Stimulated activated CD8-positive, alpha-beta memory T cell treated with anti-CD3 and anti-CD28 coated beads, Interleukin-7, amount 100 ng/mL, for 4 hours (primary cell): ENCODE measurements around the gene SEPTIN2.
"Not testable (repeated sequence)": the region's sequence is repeated elsewhere in the genome, so short reads cannot be mapped to it uniquely, and the experiment has no call there.

Experiments used
- DNase-seq, 2 donors: peaks; one replicate each; pipeline ENCODE4 v3.0.0-alpha.2; 2020; ENCODE audit warnings: low read depth in 2 of 2

SEPTIN2 gene

DNA sequence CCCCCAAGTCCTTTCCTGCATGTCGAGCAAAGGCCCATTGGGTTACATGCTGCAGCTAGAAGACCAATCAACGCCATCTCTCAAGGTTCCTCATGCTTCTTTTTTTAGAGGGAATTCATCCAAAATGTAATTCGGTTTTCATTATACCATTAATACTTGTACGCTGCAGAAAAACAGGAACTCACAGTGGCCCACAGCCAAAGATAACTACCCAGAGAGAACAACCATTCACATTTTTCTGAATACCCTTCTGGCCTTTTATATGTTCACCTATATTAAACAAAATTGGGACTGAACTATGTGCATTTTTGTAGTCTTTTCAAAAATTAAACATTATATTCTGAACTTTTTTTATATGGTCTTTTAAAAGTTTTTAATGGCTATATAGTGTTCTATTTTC is 66.1 kb downstream of the SEPTIN2 start:
- no peak for DNase-seq

- not testable (repeated sequence) for DNase-seq
Observed at GRCh38 chr2:241385450-241385849, 69.7 kb downstream of the SEPTIN2 start.

GRCh38 chr2:241386519-241386918 is 70.8 kb downstream of the SEPTIN2 start:
- no peak for DNase-seq

DNA sequence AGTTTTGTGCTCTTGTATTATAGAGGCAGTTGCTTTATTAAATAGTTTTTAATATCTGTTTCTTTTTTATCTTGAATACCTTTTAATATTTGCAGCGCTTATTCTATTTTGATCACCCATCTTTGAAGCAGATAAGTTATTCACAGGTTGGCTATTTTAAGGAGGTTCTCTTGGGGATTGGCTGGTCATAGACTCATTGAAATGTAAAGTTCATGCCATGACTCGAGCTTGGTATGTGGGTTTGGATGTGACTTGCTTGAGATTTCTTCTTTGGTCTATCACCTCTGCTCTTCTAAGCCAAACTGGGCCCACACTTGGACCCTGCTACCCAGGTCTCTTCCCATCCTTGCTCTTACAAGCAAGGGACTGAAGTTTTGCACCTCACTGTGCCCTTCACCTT is 74.0 kb downstream of the SEPTIN2 start:
- DNase-seq = no peak

DNA sequence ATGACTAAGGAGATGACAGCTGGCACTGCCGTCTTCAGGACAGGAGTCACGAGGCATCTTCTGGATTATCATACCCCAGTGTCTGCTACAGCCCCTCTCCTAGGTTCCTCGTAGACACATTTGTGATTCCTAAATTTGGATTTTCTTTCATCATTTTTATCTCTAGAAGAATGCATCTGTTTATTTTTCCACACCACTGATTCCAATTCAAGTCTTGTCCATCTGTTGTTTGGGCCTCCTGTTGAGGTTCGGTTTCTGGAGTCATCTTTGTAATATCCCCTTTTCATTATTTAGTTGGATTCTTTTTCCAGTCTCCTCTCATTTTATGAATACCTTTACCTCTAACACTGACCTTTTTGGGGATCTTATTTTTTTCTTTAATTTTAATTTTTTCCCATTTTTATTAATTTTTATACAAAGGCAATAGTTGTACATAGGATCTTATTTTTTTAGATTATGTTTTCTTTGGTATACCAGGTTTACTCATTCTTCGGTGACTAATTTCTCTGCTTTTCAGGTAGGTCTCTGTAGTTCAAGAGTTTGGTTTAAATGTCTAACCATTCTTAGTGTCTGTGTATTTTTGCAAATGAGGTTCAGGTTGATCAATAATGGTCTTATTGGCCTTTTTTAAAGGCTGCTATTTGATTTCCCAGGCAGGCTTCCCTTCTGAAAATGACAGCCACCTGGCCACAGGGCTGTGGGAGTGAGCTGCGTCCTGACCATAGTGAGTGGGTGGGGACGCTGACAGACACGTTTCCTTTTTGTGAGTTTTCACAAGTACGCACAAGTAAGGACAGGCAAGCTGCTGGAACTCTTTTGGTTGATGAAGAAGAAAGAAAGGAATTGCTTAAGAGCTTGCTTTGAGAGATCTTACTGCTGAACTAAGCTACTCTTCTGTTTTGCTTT is 74.8 kb downstream of the SEPTIN2 start:
- no peak for DNase-seq

GRCh38 chr2:241391892-241392665 is 76.4 kb downstream of the SEPTIN2 start:
- no peak for DNase-seq

GRCh38 chr2:241392753-241393152 is 77.0 kb downstream of the SEPTIN2 start:
- not testable (repeated sequence) for DNase-seq

DNA sequence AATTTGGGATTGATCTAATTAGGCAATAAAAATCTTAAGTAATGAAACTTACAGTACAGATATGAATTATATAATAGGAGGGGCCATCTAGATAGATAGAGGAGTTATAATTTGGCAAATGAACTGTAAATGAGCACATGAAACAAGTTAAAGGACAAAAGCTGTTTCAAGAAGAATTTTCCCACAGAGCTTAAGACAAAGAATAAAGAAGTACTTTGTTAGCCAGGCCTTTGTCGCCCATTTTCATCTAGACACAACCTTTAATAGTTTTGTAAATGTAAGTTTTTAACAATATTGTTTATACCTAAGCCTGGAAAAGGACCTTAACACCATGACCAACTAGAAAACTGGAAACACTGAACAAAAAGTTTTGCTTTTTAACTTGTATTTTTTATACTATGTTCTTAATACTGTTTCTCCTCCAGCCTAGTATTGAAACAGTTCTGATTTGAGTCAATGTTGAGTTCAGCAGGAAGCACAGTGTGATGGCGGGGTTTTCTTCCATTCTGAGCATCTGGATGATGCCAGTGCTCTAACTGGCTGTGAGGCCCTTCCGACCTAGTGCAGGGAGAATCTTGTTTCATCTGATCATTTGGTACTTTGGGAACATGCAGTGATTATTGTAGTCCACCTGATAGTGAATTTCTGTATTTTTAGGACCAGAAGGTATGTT is 77.9 kb downstream of the SEPTIN2 start:
- no peak for DNase-seq

GRCh38 chr2:241396809-241397208 is 81.1 kb downstream of the SEPTIN2 start:
- DNase-seq = not testable (repeated sequence)

- no peak for DNase-seq
Observed at GRCh38 chr2:241399941-241400922, 84.5 kb downstream of the SEPTIN2 start.
